ENCODE measurements around the gene NADSYN1.
A peak's percentile ranks its signal among the peaks of the same experiment; 100 is the strongest.

NADSYN1 gene

DNA sequence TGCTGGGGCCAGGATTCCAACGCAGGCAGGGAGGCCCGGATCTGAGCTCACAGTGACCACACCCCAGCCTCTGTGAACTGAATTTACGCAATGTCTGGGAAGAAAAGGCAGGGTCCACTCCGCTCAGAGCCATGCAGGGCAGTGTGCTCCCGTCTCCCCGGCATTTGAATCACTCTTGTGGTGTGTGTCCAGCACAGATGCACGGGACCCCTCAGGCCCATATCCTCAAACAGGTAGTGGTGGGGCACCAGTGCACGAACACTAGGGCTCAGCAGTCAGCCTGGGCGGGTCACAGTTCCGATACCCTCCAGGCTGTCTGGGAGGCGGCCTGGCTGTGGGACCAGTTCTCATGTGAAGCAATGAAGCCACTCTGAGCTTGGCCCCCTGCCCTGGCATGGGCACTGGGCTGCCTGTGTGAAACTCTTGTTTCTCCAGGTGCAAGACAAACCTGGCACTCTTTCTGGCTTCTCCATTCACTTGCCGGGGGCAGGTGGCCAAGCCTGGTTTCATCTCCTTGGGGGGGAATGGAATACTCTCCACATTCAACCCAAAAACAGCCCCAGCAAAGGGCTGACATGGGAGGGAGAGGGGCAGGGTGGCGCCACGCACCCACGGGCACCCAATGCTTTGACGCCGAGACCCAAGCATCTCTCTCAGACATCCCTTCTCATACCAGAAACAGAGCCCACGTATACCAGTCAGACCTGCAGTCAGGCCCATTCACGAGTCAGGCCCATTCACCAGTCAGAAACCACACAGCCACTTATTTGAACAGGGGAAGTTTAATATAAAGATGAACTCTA lies 19.2 kb upstream of the NADSYN1 start:
- no peak for DNase-seq

DNA sequence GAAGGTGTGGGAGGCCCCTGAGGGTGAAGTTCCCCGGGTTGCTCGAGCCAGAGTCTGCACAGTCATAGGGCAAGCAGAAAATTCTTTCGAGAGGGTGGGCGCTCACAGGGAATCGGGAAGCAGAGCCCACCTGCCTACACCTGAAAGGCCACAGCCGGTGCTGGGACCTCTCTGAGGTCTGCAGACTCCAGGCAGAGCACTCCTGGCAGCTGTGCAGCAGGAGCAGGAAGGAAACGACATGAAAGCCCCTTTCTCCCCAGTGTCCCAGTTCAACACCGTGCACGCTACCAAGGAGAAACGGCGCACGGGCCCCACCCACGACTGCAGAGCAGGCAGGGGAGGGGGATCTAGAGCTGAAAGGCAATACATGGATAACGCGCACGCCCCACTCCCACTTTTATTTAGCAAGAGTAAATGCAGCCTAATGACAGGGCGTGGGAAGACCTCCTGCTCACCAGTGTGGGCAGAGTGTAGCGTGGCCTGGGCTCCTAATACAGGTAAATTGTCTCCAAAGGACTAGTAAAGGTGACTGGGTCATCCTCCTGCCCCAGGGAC lies 18.4 kb upstream of the NADSYN1 start:
- no peak for DNase-seq

DNA sequence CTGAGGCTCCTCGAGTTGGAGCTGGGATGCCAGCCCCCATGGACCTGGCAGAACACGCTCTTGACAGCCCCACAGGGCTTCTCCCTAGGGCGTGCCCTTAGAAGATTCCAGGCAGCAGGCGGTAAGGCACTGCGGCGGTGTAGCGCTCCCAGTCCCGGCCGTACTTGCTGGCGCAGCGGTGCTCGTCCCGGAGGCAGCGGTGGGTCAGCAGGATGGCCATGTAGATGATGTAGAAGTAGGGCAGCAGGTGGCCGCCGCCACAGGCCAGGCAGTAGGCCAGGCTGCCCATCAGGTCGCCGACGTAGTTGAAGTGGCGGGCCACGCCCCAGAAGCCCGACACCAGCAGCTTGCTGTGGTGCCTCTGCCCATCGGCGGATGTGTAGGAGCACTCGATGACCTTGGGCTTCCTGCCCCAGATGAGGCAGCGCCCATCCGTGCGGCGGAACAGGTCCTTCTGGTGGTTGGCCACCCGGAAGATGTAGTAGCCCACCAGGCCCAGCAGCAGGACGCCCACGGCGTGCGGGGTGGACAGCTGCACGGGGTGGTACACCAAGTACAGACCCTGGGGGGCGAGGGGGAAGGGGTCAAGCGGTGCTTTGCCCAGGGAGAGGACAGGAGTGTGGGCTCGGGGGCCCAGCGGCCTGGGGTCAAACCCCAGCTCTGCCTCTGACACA lies 17.6 kb upstream of the NADSYN1 start:
- no peak for DNase-seq

DNA sequence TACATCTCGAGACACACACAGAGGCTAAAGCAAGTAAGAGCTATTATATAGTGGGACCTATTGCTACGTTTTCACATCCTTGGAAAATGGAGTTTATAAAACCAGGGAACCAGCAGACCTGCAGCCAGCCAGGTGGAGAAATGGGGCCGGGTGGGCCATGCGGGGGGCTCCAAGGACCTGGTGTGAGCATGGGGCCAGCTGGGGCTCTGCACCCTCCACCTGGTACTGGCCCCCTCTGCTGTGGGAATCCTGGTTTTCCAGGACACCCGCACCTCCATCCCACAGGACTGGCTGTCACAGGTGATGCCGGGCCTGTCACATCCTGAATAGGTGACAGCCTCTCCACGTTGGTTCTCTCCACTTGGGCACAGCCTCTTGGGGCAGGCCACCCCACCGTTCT lies 16.1 kb upstream of the NADSYN1 start:
- DNase-seq = no peak

DNA sequence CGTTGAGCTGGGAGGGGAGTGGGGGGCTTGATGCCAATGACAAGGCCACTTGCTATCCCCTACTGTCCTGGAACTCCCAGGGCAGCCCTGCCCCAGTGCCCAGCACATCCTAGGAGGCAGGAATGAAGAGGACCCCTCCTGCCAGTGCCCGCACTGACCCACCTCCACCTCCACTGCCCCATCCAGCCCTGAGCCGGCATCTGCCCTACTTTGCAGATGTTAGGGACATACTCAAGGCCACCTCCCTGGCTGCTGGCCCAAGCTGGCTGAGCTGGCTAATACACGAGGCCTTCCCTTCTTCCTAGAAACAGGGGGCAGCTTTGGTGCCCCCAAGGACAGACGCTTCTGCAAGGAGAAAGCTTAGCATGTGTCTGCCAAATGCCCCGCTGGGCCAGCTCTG lies 15.6 kb upstream of the NADSYN1 start:
- no peak for DNase-seq

DNA sequence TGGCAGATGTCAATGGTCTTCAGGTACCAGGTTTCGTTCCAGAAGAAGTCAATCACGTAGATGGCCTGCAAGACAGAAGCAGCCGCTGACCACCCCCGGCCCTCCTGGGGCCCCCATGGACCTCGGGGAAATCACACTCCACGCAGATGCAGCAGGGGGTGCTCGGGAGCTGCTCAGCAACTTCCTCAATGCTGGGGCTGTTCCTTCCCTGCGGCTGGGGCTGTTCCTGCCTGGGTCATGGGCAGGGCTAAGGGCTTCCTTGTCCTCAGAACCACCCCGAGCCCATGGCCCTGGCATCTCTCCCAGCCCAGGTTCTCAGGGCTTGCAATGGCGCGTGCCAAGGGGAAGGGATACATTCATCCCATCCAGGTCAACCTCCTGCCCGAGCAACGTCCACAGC lies 15.1 kb upstream of the NADSYN1 start:
- no peak for DNase-seq

DNA sequence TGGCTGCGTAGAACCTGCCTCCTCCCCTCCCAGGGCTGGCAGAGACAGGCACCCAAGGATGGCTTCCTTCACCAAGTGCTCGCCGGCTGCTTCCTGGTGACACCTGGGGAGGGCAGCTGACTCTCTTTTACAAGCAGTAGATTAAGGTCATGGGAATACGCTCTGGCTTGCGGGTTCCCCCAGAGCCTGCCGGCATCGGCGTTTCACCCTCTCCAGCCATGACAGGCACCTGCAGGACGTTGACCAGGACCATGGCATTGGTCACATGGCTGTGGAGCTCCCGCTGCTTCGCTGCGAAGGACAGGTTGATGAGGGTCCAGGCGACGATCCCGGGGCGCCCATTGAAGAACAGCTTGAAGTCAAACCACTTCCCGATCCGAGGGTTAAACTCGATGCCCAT lies 14.4 kb upstream of the NADSYN1 start:
- DNase-seq = no peak

DNA sequence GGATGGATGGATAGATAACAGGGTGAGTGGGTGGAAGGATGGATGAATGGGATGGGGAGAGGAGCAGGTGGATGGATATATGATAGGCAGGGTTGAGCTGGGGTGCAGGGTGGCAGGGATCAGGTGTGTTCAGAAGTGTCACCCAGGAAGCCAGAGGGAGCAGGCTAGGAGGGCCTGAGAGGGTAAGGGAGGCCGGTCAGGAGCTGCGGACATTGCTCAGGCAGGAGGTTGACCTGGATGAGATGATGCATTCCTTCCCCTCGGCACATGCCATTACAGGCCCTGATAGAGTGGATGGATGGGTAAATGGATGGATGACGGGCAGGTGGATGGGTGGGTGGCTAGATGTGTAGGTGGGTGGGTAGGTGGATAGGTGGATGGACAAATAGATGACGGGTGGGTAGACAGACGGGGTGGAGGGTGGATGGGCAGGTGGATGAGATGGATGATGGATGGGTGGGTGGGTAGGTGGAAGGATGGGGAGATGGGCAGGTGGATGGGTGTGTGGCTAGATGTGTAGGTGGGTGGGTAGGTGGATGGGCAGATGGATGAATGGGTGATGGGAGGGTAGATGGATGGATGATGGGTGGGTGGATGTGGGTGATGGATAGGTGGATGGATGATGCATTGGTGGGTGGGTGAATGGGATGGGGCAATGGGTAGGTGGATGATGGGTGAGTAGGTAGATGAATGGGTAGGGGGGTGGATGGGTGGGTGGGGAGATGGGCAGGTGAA lies 12.8 kb upstream of the NADSYN1 start:
- DNase-seq = no peak

DNA sequence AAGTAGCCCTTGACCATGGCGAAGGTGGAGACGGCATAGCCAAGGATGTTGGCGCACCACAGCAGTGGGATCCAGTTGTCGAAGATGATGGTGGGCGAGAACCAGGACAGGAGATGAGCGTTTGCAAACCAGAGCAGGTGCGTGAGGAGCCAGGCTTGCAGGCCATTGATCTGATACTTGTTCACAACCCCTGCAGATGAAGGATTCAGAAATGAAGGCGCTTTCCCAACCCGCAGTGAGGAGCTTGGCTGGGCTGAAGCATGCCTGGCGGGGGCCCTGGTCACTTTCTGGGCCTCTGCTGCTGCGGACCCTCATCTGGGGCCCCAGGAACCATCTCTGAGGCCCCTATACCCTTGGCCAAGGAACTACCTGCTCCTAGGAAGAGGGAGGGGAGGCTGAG lies 11.8 kb upstream of the NADSYN1 start:
- DNase-seq = no peak

DNA sequence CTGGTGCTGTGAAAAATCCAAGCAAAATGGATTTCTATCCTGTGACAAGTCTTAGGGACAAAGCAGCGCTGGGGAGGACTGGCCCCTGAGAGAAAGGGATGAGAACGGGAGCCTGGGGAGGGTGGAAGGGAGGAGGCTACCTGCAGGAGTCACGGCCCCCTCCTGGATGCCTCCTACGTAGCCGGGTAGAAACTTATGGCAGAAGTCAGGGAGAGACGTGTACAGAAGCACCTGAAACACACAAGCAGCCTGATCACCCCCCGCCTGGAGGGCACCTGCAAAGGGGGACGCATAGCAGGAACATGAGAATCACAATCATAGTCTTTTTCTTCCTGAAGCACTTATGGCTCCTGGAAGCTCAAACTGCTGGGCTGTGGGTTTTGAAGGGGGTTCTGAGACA lies 10.9 kb upstream of the NADSYN1 start:
- DNase-seq = no peak

DNA sequence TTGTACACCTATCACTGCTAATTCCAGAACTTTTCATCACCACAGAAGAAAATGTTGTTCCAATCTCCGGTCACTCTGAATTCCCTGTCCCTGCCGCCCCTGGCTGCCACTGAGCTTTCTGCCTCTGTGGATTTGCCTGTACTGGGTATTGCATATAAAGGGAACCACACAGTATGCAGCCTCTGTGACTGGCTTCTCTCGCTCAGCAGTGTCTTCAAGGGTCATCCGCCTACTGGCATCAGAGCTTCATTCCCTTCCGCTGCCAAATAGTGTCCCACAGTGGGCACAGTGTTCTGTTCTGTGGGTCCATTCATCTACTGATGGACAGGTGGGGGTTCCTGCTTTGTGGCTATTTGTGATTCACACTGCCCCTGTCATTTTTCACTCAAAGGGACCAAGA lies 10.1 kb upstream of the NADSYN1 start:
- no peak for DNase-seq

DNA sequence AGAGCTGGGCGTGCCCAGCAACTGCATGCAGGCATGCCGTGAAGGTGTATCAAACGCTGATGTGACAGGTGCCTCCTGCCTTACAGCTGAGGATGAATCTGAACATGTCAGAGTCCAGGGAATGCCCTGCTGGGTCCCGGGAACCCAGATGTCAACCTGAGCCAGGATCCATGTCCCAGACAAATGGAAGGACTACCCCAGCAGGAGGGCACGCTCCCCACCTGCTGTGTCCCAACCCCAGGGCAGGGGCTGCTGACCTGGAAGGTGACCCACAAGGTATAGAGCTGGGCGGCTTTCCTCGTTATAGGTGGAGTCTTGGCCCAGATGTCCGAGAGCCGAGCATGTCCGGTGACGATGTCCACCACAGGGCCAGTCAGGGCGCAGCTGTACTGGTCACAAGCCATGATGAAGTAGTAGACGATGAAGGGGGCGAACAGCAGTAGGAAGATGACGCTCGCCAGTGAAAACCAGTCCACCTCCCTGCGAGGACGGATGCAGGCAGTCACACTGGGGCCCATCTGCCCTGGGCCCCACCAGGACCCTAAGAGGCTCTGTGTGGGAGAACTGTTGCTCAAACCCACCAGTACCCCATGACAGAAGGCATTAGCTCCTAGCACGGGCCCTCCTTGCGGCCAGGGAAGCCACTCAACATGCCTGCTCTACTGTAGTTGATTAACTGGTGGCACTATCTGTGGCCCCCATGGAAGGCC lies 9.1 kb upstream of the NADSYN1 start:
- DNase-seq = no peak

DNA sequence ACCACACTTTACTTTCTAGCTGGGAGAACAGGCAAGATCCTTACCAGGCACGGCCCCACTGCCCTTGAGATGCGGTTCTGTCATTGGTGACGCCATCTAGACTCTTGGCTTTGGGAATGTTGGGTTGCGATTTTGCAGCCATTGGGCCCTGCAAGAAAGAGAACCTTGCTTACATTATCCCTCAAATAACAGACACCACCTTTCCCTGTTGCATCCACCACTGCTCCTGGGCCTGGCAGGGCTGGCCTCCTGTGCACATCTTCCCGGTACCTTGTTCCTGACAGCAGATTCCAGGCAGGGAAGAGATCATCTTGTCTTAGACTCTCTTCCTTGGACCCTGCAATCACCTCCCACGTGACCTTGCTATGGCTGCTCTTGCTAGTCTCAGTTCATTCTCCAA lies 8.2 kb upstream of the NADSYN1 start:
- DNase-seq = no peak

DNA sequence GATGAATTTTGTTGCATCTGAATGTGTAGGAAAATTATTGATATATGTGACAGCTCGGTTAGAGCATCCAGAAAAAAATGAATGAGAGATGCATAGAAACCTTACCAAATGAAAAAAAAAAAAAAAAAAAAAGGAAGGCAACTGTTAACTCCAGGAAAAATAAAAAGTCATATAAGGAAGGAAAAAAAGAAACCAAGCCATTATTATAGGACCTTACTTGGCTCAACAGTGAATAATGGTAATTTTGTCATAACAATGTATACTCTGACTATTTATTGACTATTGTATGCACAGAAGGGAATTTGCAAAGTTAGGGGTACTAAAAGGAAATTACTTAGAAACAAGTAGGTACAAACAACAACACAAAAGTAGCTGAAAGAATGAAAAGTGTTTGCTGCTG lies 6.9 kb upstream of the NADSYN1 start:
- DNase-seq = no peak

DNA sequence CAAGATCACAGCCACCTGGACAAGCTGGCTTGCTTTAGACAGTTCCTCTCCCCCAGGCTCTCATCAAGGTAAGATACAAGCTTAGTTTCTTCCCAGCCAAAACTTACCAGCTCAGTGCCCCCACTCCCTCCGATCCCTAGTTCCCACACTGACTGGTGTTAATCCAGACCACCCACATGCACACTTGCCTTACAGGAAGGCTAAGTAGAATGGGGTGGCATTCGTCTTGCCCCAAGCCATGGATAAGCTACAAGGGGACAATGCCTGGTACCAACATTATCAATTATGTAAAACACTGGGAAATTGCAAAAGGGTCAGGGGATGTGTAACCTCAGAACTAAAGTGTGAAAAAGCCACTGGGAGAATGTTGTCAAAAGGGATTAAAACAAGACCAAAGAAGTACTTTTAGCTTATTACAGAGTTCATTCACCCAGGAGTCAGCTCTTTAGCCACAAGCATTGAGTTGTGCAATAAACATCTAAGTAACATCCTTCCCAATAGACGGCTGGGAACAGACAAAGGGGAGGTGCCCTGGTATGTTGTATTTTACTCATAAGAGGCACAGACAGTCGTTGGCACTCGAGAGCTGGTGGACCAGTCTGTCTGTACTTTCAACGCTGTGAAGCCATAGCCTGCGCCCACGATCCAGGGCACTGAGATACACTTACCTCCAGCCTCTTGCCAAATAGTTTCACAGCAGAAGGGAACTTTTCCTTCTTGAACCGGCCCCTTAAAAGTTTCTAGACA lies 5.9 kb upstream of the NADSYN1 start:
- peak in 1 of 5 donors; percentile 12 for DNase-seq

DNA sequence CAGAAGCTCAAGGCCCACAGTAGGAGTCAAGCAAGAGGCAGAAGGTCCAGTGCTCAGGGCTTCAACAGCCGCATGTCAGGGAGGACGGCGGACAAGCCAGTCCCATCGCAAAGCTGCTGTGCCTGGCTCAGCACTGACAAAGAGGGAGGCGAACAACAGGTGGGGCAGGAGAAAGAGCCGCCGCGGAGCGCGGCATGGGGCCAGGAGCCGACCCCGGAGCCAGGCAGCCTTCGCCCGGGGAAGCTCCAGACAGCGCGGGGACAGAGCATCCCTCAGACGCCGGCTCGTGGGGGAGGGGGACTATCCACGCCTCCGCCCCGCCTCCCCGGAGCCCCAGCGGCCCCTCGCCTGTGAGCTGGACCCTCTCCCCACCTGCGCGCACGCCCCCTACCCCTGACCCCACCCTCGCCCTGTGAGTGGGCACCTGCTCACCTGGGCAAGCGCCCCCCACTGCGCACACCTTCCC lies 5.2 kb upstream of the NADSYN1 start:
- peak in 4 of 5 donors; percentile 22 to 44 (median 32) for DNase-seq

DNA sequence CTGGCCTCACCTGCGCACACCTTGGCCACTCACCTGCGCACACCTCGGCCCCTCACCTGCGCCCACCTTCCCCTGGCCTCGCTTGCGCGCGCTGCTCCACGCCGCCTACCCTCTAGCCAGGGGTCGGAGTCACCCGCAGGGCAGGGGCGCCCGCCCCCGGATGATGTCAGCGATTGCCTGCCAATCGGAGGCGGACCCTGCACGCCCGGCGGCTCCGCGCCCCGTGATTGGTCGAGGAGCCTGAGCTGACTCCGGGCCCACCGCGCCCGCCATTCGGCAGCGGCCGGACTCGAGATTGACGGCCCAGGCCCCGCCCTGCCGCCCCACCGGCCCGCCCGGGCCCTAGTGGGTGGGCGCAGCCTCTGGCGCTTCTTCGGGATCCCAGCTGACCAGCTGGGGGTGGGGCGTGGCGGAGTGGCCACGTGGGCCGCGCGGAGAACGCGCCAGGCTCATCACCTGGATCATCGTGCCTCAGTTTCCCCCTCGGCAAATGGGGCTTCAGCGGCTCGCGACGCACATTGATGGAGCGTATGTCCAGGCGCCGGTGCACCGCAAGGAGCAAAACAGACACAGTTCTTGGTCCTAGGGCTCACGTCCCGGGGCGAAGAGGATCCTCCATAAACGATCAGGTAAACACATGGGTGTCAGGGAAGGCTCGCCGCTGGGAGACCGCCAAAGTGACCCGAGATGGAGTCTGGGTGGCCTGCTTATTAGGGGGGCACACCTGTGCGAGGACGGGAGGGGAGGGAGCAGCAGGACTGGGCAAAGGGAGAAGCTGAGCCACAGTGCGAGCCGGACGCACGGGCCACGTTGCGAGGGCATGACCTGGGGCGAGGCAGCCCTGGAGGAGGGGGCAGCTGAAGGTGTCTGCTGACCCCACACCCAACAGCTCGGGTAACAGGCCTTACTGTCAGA lies 4.5 kb upstream of the NADSYN1 start, which contains the start of gene DHCR7:
Gene DHCR7 (minus strand): TSS at position 137 of the 915 bp plus-strand sequence. CDS start 3,441 bp downstream, outside the sequence.
- DNase-seq = peak; percentile 86 to 94 (median 90)

DNA sequence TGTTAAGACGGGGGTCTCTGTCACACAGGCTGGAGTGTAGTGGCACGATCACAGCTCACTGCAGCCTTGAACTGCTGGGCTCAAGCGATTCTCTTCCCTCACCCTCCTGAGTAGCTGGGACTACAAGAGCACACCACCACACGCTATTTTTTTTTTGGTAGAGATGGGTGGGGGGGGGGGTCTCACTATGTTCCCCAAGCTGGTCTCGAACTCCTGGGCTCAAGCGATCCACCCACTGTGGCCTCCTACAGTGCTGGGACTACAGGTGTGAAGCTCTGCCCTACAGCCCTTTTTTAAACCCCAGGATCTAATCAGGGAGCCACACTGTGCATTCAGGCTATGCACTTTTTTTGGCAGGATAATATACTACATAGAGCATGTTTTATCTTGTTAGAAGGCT lies 3.4 kb upstream of the NADSYN1 start:
- DNase-seq = no peak

DNA sequence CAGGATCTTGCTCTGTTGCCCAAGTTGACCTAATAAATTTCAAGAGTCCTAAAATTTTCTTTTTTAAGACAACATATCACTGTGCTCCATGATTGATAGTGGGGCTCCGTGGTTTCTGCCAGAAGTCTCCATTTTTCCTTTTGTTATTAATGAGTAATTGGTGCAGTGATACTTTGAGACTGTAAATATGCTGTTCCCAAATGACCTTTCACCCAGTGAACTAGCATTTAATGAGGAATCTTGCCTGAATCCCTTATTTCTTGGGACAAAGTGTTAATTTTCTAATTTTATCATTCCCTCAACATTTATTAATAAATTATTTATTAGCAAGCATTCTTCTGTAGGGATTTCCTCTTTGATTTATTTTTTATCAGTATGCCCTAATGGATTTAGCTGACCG lies 2.5 kb upstream of the NADSYN1 start:
- DNase-seq = no peak

DNA sequence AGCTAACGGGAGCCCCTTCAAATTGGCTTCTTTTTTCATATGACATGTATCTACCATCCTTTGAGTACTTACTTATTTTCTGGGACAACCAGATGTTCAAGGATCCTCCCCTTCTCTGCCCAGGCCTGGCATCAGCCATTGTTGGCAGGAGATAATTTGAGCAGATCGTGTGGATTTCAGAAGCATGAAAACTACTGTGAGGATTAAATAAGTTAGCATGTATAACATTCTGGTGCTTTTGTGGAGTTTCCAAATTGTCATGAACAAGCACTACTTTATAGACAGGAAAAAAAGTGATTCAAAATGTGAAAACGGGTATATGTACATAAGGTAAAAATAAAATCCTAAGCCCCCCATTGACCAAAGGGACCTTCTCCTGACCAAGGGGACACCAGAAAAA lies 2.1 kb upstream of the NADSYN1 start:
- no peak for DNase-seq
